Hepatocyte (in vitro differentiated cells): ENCODE data around the gene SYTL1.

ENCODE experiments used
- EZH2 ChIP-seq: fragments of 200-600 bp; sonication (generic); IDR thresholded peaks from 2 replicates; pipeline ENCODE4 v1.6.1; 2016; ENCODE audit warnings: antibody characterized with exemption, mild to moderate bottlenecking, borderline replicate concordance
- EZH2phosphoT487 ChIP-seq: fragments of 200-600 bp; sonication (generic); IDR thresholded peaks from one replicate; pipeline ENCODE4 v1.6.1; 2018; ENCODE audit warnings: antibody characterized with exemption, mild to moderate bottlenecking, low read depth, moderate library complexity; ENCODE audit not compliant: unreplicated experiment, severe bottlenecking
- TF ChIP-seq, protein P1 (sequence below): fragments of 200-600 bp; sonication (generic); IDR thresholded peaks from 2 replicates; pipeline ENCODE4 v1.5.1; 2016; ENCODE audit warnings: antibody characterized with exemption, mild to moderate bottlenecking; ENCODE audit not compliant: poor library complexity

DNA sequence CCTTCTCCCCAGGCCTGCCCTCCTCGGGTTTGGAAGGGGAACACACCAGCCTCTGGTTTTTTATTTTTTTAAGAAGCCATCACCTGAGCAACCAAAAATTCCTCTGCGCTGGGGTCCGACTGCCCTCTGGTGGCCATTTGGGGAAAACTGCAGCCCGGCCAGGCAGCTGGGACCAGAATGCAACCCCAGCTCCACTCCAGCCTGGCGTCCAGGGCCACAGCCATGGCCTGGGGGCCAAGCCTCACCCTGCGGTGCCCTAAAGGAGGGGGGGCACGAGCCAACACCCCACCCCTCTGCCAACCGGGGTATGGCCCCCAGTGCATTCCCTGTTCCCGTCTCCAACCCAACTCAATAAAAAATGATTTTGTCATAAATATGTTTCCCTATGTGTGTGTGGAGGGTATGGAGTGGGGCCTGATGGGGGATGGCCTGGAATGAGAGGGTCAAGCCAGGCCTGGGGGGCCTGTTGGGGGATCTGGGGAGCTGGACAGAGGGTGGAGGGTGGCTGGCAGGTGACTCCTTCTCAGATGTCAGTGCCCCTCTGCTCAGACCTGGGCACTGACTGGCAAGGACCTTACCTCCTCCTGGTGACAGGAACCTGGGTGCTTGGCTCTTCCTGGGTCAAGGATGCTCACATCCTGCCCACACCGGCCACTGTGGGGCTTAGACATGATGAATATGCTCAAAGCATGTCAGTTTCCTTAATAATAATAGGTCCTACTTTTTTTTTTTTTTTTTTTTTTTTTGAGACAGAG, 53.8 kb downstream of the SYTL1 start:
- TF ChIP-seq EZH2 (no peak), EZH2phosphoT487 (no peak)
- TF ChIP-seq, protein P1, sequence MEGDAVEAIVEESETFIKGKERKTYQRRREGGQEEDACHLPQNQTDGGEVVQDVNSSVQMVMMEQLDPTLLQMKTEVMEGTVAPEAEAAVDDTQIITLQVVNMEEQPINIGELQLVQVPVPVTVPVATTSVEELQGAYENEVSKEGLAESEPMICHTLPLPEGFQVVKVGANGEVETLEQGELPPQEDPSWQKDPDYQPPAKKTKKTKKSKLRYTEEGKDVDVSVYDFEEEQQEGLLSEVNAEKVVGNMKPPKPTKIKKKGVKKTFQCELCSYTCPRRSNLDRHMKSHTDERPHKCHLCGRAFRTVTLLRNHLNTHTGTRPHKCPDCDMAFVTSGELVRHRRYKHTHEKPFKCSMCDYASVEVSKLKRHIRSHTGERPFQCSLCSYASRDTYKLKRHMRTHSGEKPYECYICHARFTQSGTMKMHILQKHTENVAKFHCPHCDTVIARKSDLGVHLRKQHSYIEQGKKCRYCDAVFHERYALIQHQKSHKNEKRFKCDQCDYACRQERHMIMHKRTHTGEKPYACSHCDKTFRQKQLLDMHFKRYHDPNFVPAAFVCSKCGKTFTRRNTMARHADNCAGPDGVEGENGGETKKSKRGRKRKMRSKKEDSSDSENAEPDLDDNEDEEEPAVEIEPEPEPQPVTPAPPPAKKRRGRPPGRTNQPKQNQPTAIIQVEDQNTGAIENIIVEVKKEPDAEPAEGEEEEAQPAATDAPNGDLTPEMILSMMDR: peak; percentile 98
